Upper lobe of right lung (tissue), 1 donor: Measurements from ENCODE around the gene DCP2. TPM values are rescaled to one million over a fixed set of nuclear protein-coding genes. Genes with fewer than 3 reads are reported as not detected.

ENCODE experiments used
- ATAC-seq: fragments of 200-7000 bp; cut with Tn5 transposase; one replicate; pipeline ENCODE4 v1.9.1; 2020; ENCODE audit warnings: mild to moderate bottlenecking, moderate library complexity
- DNase-seq: peaks from one replicate; pipeline ENCODE4 v3.0.0-alpha.2; 2020
- H3K27ac ChIP-seq: fragments of 200-600 bp; one replicate; pipeline ENCODE4 v1.8.0; 2022
- H3K27me3 ChIP-seq: fragments of 200-600 bp; one replicate; pipeline ENCODE4 v1.8.0; 2022; ENCODE audit warnings: mild to moderate bottlenecking
- H3K36me3 ChIP-seq: fragments of 200-600 bp; one replicate; pipeline ENCODE4 v1.8.0; 2022
- H3K4me1 ChIP-seq: fragments of 200-600 bp; one replicate; pipeline ENCODE4 v1.8.0; 2022
- H3K4me3 ChIP-seq: fragments of 200-600 bp; one replicate; pipeline ENCODE4 v1.8.0; 2022; ENCODE audit warnings: mild to moderate bottlenecking
- H3K9me3 ChIP-seq: fragments of 200-600 bp; one replicate; pipeline ENCODE4 v1.8.0; 2022
- intact Hi-C: fragments of 100-400 bp; cut with DNase I; formaldehyde crosslinking; loops from one replicate; pipeline ENCODE4 v1.11.0; 2022
- total RNA-seq: library from RNA; stranded (reverse); fragmentation: NEBNext Ultra II Directional; extraction: Animal tissue kit (Norgen Biotek cat#: 25700); gene quantifications from one replicate; pipeline ENCODE4 v1.2.1, GENCODE V29; 2021
- TF ChIP-seq, protein P1 (sequence below): fragments of 200-600 bp; IDR thresholded peaks from one replicate; pipeline ENCODE4 v1.8.0; 2022; ENCODE audit warnings: antibody characterized with exemption
- donor health status: DM: no; HTN: yes; CAD: no; lungs with severe emphysema.

DCP2 gene
- total RNA-seq, 1 donor from 2014 or later, result 51.1 TPM

DNA sequence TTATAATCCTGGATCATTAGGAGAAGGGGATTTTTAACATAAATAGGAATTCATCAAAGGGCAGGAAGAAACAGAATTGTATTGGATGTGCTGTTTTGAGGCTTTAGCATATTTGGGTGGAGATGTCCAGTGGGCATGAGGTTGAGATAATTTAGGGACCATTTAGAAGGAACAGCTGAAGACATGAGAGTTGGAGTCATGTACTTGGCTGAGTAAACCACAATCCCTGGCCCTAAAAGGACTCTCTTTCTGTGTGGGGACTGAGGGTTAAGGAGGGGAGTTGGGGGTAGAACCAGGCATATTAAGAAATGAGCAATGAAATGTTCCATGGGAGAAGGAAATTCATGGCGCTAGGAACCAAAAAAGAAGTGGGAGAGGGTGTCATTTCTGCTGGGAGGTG lies 61.5 kb downstream of the DCP2 start:
- no peak overlapping the region for H3K27ac ChIP-seq
- intact Hi-C loops, result no loop called here
- no peaks in the 10 kb centered on the region for H3K27me3 ChIP-seq
- H3K4me1 ChIP-seq, result no peaks in the 10 kb centered on the region
- peaks cover 7% of the 10 kb centered on the region for H3K36me3 ChIP-seq
- ATAC-seq (no peak), DNase-seq (no peak)
- no peaks in the 10 kb centered on the region for H3K9me3 ChIP-seq
- no peak overlapping the region for H3K4me3 ChIP-seq
- TF ChIP-seq, protein P1, sequence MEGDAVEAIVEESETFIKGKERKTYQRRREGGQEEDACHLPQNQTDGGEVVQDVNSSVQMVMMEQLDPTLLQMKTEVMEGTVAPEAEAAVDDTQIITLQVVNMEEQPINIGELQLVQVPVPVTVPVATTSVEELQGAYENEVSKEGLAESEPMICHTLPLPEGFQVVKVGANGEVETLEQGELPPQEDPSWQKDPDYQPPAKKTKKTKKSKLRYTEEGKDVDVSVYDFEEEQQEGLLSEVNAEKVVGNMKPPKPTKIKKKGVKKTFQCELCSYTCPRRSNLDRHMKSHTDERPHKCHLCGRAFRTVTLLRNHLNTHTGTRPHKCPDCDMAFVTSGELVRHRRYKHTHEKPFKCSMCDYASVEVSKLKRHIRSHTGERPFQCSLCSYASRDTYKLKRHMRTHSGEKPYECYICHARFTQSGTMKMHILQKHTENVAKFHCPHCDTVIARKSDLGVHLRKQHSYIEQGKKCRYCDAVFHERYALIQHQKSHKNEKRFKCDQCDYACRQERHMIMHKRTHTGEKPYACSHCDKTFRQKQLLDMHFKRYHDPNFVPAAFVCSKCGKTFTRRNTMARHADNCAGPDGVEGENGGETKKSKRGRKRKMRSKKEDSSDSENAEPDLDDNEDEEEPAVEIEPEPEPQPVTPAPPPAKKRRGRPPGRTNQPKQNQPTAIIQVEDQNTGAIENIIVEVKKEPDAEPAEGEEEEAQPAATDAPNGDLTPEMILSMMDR, result no peak

DNA sequence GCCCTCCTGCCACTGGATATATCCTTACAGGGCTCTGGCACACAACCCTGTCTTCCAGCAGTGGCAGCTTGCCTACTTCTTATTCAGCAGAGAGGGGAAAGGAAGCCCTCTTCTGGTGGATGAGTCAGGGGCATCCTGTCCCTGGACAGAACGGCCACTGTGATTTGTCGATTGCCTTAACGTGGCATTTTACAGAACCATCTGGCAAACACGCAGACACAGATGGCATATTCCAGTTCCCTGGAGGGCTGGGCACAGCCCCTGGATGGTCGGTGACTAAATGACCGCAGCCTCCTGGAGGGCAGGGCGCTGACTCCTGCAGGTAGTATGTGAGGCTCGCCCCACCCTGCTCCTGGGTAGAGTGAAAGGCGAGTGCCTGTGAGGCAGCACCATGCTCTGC lies 62.1 kb downstream of the DCP2 start:
- TF ChIP-seq, protein P1, result no peak
- H3K27me3 ChIP-seq, result no peaks in the 10 kb centered on the region
- DNase-seq (no peak), ATAC-seq (no peak)
- H3K4me3 ChIP-seq, result no peak overlapping the region
- H3K4me1 ChIP-seq, result no peaks in the 10 kb centered on the region
- peaks cover 7% of the 10 kb centered on the region for H3K36me3 ChIP-seq
- H3K9me3 ChIP-seq, result no peaks in the 10 kb centered on the region
- no peak overlapping the region for H3K27ac ChIP-seq
- intact Hi-C loops, result no loop called here

DNA sequence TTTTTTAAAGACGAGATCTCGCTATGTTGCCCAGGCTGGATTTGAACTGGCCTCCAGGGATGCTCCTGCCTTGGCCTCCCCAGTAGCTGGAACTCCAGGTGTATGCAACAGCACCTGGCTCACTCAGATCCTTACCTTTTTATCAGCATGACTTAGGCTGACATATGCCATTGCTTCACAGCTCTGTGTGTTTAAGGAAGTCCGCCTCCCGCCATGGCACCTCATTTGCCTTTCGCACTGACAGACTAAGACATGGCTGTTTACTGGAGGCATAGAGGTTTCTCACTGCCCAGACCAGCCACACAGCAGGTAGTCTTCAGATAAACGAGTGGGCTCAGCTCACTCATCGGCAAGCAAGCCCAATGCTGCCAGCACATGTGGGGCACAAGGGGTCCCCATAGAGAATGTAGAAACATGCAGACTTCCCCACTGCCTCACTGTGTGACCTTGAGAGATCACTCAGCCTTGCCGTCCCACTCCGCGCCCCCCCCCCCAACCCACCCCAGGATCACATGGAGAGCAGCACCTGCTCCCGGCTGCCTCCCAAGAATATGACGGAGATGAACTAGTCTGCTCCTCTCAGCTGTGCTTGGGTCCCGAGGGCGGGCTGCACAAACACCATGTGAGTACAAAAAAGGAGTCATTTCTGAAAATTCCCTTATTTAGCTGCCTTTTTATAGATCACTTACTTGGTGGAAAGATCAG lies 62.8 kb downstream of the DCP2 start:
- Histone ChIP-seq H3K9me3 (no peaks in the 10 kb centered on the region), H3K27me3 (no peaks in the 10 kb centered on the region), H3K27ac (no peak overlapping the region), H3K4me1 (no peaks in the 10 kb centered on the region), H3K4me3 (no peak overlapping the region), H3K36me3 (peaks cover 7% of the 10 kb centered on the region)
- TF ChIP-seq, protein P1, result no peak
- intact Hi-C loops, result no loop called here
- ATAC-seq (no peak), DNase-seq (no peak)

DNA sequence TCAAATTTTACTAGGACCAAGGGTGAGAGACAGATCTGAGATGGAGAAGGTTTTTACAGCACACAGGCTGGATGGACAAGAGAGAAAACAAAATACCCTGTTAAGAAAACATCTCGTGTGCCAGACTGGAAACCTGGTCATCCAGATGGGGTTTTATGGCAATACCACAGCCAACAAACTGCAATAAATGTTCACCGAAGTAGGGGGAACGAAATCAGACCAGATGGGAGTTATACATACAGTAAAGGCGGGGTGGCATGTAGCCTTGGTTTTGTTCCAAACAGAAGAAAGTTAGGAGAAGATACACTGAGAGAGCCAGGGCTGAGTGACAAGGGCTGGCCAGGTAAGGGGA lies 63.3 kb downstream of the DCP2 start:
- no peaks in the 10 kb centered on the region for H3K4me1 ChIP-seq
- no peak overlapping the region for H3K4me3 ChIP-seq
- peaks cover 7% of the 10 kb centered on the region for H3K36me3 ChIP-seq
- no peak overlapping the region for H3K27ac ChIP-seq
- intact Hi-C loops, result no loop called here
- DNase-seq (no peak), ATAC-seq (no peak)
- H3K27me3 ChIP-seq, result no peaks in the 10 kb centered on the region
- TF ChIP-seq, protein P1, result no peak
- no peaks in the 10 kb centered on the region for H3K9me3 ChIP-seq

DNA sequence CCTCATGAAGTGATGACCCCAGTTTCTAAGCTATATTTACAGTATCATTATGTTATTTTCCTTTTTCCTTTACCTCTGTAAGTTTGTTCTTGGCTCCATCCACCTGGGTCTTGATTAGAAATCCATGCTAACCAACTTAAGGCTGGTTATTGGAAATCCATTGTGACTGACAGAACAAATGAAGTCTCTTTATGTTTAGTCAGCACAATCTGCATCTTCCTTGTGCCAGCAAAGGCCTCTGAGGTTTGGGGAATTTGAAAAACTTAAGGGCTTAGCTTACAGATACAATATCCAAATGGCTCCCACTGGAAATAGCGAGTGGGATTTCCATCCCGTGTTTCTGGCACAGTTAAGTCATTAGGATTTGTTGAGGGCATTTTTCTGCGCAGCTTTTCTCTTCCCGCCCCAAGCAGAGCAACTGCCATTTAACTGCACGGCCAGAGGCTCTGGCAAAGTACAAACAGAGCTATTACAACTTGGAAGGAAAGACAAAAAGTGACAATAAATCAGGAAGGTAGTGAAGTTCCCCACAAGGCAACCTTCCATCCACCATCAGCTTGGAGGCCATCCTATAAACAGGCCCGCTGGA lies 64.2 kb downstream of the DCP2 start:
- H3K9me3 ChIP-seq, result no peaks in the 10 kb centered on the region
- DNase-seq, result no peak
- H3K36me3 ChIP-seq, result peaks cover 7% of the 10 kb centered on the region
- TF ChIP-seq, protein P1, result no peak
- H3K4me3 ChIP-seq, result no peak overlapping the region
- no peak overlapping the region for H3K27ac ChIP-seq
- no peak for ATAC-seq
- intact Hi-C loops, result no loop called here
- no peaks in the 10 kb centered on the region for H3K27me3 ChIP-seq
- H3K4me1 ChIP-seq, result no peaks in the 10 kb centered on the region
